H9 (cell line): ENCODE results near the gene GAGE1. TPM values are rescaled to one million over a fixed set of nuclear protein-coding genes. Genes with fewer than 3 reads are reported as not detected.
A peak's percentile ranks its signal among the peaks of the same experiment; 100 is the strongest.

ENCODE experiments used
- DNase-seq: peaks from one replicate; pipeline ENCODE4 v3.0.0-alpha.2; 2017
- H2AFZ ChIP-seq: one replicate; pipeline ENCODE4 v1.6.1; 2013; ENCODE audit warnings: mild to moderate bottlenecking, low read length, control low read depth, moderate library complexity
- H2AK5ac ChIP-seq: 2 replicates; pipeline ENCODE4 v1.6.1; 2013; ENCODE audit warnings: low read length, control low read depth, mixed read lengths; ENCODE audit not compliant: insufficient read length
- H2BK120ac ChIP-seq: one replicate; pipeline ENCODE4 v1.6.1; 2013; ENCODE audit warnings: low read depth, mild to moderate bottlenecking, low read length, control low read depth, inconsistent platforms; ENCODE audit not compliant: poor library complexity, severe bottlenecking
- H2BK12ac ChIP-seq: 2 replicates; pipeline ENCODE4 v1.6.1; 2013; ENCODE audit warnings: low read length, control low read depth, mixed read lengths, low read depth; ENCODE audit not compliant: insufficient read length
- H2BK15ac ChIP-seq: 2 replicates; pipeline ENCODE4 v1.6.1; 2013; ENCODE audit warnings: low read depth, low read length, control low read depth
- H2BK20ac ChIP-seq: one replicate; pipeline ENCODE4 v1.6.1; 2013; ENCODE audit warnings: low read depth, mild to moderate bottlenecking, low read length, control low read depth, inconsistent platforms; ENCODE audit not compliant: poor library complexity, severe bottlenecking
- H2BK5ac ChIP-seq: 2 replicates; pipeline ENCODE4 v1.6.1; 2013; ENCODE audit warnings: low read length, control low read depth, mixed read lengths; ENCODE audit not compliant: insufficient read length
- H3K14ac ChIP-seq: 2 replicates; pipeline ENCODE4 v1.6.1; 2013; ENCODE audit warnings: low read length, control low read depth; ENCODE audit not compliant: insufficient read depth
- H3K18ac ChIP-seq: 2 replicates; pipeline ENCODE4 v1.6.1; 2013; ENCODE audit warnings: low read depth, mild to moderate bottlenecking, mixed read lengths, low read length, control low read depth; ENCODE audit not compliant: insufficient read length
- H3K23ac ChIP-seq: 2 replicates; pipeline ENCODE4 v1.6.1; 2013; ENCODE audit warnings: low read length, control low read depth, mixed read lengths, low read depth; ENCODE audit not compliant: insufficient read length
- H3K23me2 ChIP-seq: 2 replicates; pipeline ENCODE4 v1.6.1; 2013; ENCODE audit warnings: low read depth, mild to moderate bottlenecking, mixed read lengths, low read length, control low read depth; ENCODE audit not compliant: insufficient read length, poor library complexity, severe bottlenecking
- H3K27ac ChIP-seq: 2 replicates; pipeline ENCODE4 v1.5.1; 2013; ENCODE audit warnings: low read length, control low read depth, mixed read lengths, low read depth; ENCODE audit not compliant: insufficient read length
- H3K27me3 ChIP-seq: 2 replicates; pipeline ENCODE4 v1.6.1; 2013; ENCODE audit warnings: low read length, control low read depth, inconsistent platforms; ENCODE audit not compliant: insufficient read depth
- H3K4ac ChIP-seq: 2 replicates; pipeline ENCODE4 v1.6.1; 2013; ENCODE audit warnings: low read depth, mild to moderate bottlenecking, control low read depth, inconsistent platforms, low read length, moderate library complexity
- H3K4me1 ChIP-seq: 2 replicates; pipeline ENCODE4 v1.6.1; 2013; ENCODE audit warnings: low read length, control low read depth, inconsistent platforms; ENCODE audit not compliant: insufficient read depth
- H3K4me2 ChIP-seq: 2 replicates; pipeline ENCODE4 v1.6.1; 2013; ENCODE audit warnings: low read length, control low read depth, mixed read lengths; ENCODE audit not compliant: insufficient read length, insufficient read depth
- H3K56ac ChIP-seq: 2 replicates; pipeline ENCODE4 v1.6.1; 2013; ENCODE audit warnings: low read depth, mild to moderate bottlenecking, mixed read lengths, low read length, control low read depth; ENCODE audit not compliant: insufficient read length
- H3K79me1 ChIP-seq: 2 replicates; pipeline ENCODE4 v1.6.1; 2013; ENCODE audit warnings: low read depth, mild to moderate bottlenecking, moderate library complexity, low read length, control low read depth, inconsistent platforms; ENCODE audit not compliant: insufficient read depth, poor library complexity, severe bottlenecking
- H3K79me2 ChIP-seq: 2 replicates; pipeline ENCODE4 v1.6.1; 2013; ENCODE audit warnings: low read length, control low read depth, inconsistent platforms; ENCODE audit not compliant: insufficient read depth
- H3K9ac ChIP-seq: 2 replicates; pipeline ENCODE4 v1.6.1; 2013; ENCODE audit warnings: low read length, control low read depth, mixed read lengths; ENCODE audit not compliant: insufficient read length; ENCODE audit errors: extremely low read depth
- H3K9me3 ChIP-seq: one replicate; pipeline ENCODE4 v1.6.1; 2013; ENCODE audit warnings: low read depth, low read length, inconsistent platforms; ENCODE audit not compliant: control insufficient read depth
- H3T11ph ChIP-seq: one replicate; pipeline ENCODE4 v1.6.1; 2013; ENCODE audit warnings: mild to moderate bottlenecking, low read length, control low read depth, inconsistent platforms
- H4K20me1 ChIP-seq: one replicate; pipeline ENCODE4 v1.6.1; 2013; ENCODE audit not compliant: control insufficient read depth, insufficient read length, insufficient read depth
- H4K5ac ChIP-seq: 2 replicates; pipeline ENCODE4 v1.6.1; 2013; ENCODE audit warnings: low read depth, mild to moderate bottlenecking, mixed read lengths, low read length, control low read depth; ENCODE audit not compliant: insufficient read length
- H4K8ac ChIP-seq: replicated peaks from 2 replicates; pipeline ENCODE4 v1.6.1; 2013; ENCODE audit warnings: low read length, control low read depth, mixed read lengths, low read depth; ENCODE audit not compliant: insufficient read length
- H4K91ac ChIP-seq: 2 replicates; pipeline ENCODE4 v1.6.1; 2013; ENCODE audit warnings: low read depth, mild to moderate bottlenecking, moderate library complexity, mixed read lengths, low read length, control low read depth; ENCODE audit not compliant: insufficient read length
- H3K27ac Mint-ChIP-seq, 3 experiments: 2 replicates in 2 of 3; 3 replicates in 1 of 3; pipeline ENCODE4 v1.8.0; 2020 to 2021; ENCODE audit warnings: mixed read lengths in 3 of 3, mild to moderate bottlenecking in 1 of 3, moderate library complexity in 1 of 3
- H3K27me3 Mint-ChIP-seq: 2 replicates; pipeline ENCODE4 v1.8.0; 2021; ENCODE audit warnings: low read depth, mild to moderate bottlenecking, moderate library complexity, mixed read lengths
- H3K36me3 Mint-ChIP-seq, 3 experiments: 2 replicates in 2 of 3; 3 replicates in 1 of 3; pipeline ENCODE4 v1.8.0; 2020 to 2021; ENCODE audit warnings: low read depth in 3 of 3, mixed read lengths in 3 of 3; ENCODE audit not compliant: insufficient read depth in 1 of 3
- H3K4me1 Mint-ChIP-seq, 2 experiments: 2 replicates each; pipeline ENCODE4 v1.8.0; 2020; ENCODE audit warnings: mixed read lengths in 2 of 2
- H3K4me3 Mint-ChIP-seq, 2 experiments: 2 replicates in 1 of 2; 3 replicates in 1 of 2; pipeline ENCODE4 v1.8.0; 2020 to 2021; ENCODE audit warnings: mild to moderate bottlenecking in 2 of 2, mixed read lengths in 2 of 2, moderate library complexity in 1 of 2
- H3K9me3 Mint-ChIP-seq, 2 experiments: 2 replicates in 1 of 2; 3 replicates in 1 of 2; pipeline ENCODE4 v1.8.0; 2020; ENCODE audit warnings: mild to moderate bottlenecking in 2 of 2, mixed read lengths in 2 of 2, moderate library complexity in 1 of 2
- WGBS: extraction: QIAGEN DNeasy Blood & Tissue Kit; methylation state at CpG from one replicate; pipeline ENCODE4 v1.1.7; 2013; ENCODE audit warnings: missing lambda C conversion rate, low lambda C conversion rate, mixed read lengths; ENCODE audit not compliant: insufficient read length; ENCODE audit errors: extremely low coverage; 5-methylcytosine and 5-hydroxymethylcytosine counted together
- total RNA-seq: library from RNA; stranded (reverse); gene quantifications from 2 replicates; pipeline ENCODE4 v1.2.1, GENCODE V29; 2021
- TF ChIP-seq, protein P1 (sequence below): fragments of 200-600 bp; sonication (generic); conservative IDR thresholded peaks from 3 replicates; pipeline ENCODE4 v1.8.0; 2021; ENCODE audit warnings: antibody characterized with exemption, mild to moderate bottlenecking

Gene GAGE1
- total RNA-seq, 1 experiment from 2014 or later = not detected

DNA sequence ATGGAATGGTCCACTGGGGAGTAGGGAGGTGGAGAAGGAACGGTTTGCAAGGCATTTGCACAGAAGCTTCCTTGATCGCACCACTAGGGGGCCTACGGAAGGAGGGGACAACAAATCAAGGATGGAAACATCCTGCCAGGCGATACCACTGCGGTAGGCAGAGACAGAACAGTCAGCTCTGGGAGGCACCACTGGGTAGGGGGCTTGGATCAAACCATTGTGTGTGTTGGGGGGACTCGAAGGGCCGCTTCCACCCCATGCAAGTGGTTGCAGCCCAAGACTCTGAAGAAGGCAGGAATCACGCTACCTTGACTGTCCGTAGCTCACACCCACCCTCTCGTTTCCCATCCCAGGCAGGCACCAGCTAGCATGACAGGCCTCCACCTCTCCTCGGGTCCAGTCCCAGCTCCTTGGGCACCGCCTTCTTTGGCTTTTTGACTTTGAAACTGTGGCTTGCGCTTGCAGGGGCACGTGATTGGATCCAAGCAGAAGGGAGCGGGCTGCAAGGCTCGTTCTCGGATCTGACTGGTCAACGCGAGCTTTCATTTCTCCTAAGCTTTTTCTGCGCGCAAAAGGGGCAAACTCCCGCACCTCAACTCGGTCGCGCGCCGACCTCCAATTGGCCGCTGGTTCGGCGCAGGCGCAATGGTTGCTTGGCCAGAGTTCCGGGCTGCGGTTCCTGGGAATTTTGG lies 28.4 kb downstream of the GAGE1 start:
- Histone ChIP-seq H4K91ac (no peak overlapping the region), H2BK15ac (no peak overlapping the region), H3K14ac (no peak overlapping the region), H2BK5ac (no peak overlapping the region), H3K18ac (no peak overlapping the region), H3K23ac (no peak overlapping the region), H3K23me2 (no peaks in the 10 kb centered on the region), H3K27me3 (no peaks in the 10 kb centered on the region), H2AK5ac (no peak overlapping the region), H2BK120ac (no peak overlapping the region), H3K56ac (no peak overlapping the region), H3K9me3 (peaks cover 20% of the 10 kb centered on the region), H3K79me2 (no peaks in the 10 kb centered on the region), H3K27ac (no peak overlapping the region), H4K5ac (no peak overlapping the region), H2BK12ac (no peak overlapping the region), H3T11ph (no peak overlapping the region), H3K4me2 (no peak overlapping the region), H3K4ac (no peak overlapping the region), H4K20me1 (no peaks in the 10 kb centered on the region), H2AFZ (no peak overlapping the region), H2BK20ac (no peak overlapping the region), H3K4me1 (no peaks in the 10 kb centered on the region), H4K8ac (no peak overlapping the region), H3K9ac (no peak overlapping the region), H3K79me1 (no peaks in the 10 kb centered on the region)
- Mint-ChIP-seq H3K27ac (no peak overlapping the region), H3K36me3 (peaks cover 13 to 20% (median 19%) of the 10 kb centered on the region in 3 experiments), H3K4me3 (no peak overlapping the region), H3K4me1 (no peaks in the 10 kb centered on the region), H3K27me3 (peaks cover 2% of the 10 kb centered on the region), H3K9me3 (peaks cover 84 to 85% of the 10 kb centered on the region in 2 experiments)
- WGBS = no CpG with 5 or more reads among the region's 33 CpGs
- peak; percentile 65 for DNase-seq
- TF ChIP-seq, protein P1, sequence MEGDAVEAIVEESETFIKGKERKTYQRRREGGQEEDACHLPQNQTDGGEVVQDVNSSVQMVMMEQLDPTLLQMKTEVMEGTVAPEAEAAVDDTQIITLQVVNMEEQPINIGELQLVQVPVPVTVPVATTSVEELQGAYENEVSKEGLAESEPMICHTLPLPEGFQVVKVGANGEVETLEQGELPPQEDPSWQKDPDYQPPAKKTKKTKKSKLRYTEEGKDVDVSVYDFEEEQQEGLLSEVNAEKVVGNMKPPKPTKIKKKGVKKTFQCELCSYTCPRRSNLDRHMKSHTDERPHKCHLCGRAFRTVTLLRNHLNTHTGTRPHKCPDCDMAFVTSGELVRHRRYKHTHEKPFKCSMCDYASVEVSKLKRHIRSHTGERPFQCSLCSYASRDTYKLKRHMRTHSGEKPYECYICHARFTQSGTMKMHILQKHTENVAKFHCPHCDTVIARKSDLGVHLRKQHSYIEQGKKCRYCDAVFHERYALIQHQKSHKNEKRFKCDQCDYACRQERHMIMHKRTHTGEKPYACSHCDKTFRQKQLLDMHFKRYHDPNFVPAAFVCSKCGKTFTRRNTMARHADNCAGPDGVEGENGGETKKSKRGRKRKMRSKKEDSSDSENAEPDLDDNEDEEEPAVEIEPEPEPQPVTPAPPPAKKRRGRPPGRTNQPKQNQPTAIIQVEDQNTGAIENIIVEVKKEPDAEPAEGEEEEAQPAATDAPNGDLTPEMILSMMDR = peak; percentile 49; the same call in 2 of the 3 replicates
